ENCODE measurements around the gene BGLAP. TPM values are rescaled to one million over a fixed set of nuclear protein-coding genes. Genes with fewer than 3 reads are reported as not detected.

The BGLAP gene
- total RNA-seq, 1 donor from 2014 or later: 19.1 TPM

DNA sequence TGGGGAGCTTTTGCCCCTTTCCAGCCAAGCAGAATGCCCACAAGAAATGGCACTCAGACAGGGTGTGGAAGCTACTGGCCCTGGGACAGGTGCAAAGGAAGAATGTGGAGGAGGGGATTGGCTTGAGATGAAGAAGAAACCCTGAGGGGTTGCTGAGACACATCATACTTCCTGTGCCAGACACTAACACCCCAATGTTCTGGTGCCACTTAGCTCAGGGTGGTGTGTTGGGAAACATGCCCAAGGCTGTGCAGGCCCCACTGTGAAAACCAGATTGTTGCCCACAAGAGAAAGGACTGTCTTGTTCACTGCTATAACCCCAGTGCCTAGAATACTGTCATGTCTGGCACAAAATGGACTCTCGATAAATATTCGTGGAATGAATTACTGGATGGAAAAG is 15.7 kb downstream of the BGLAP start:
- DNase-seq (ENCODE audit: low spot score in 2 of 2): no peak
- no peaks in the 10 kb centered on the region for H3K4me1 ChIP-seq
- intact Hi-C loops (cut with DNase I): no loop called here
- H3K4me3 ChIP-seq: no peak overlapping the region
- no peak for TF ChIP-seq CTCF (IDR thresholded peaks at IDR 0.05)
- H3K27me3 ChIP-seq: no peaks in the 10 kb centered on the region
- no peak overlapping the region for H3K27ac ChIP-seq
- no peaks in the 10 kb centered on the region for H3K9me3 ChIP-seq
- H3K36me3 ChIP-seq: peaks cover 86% of the 10 kb centered on the region in 2 donors

GRCh38 chr1:156258859-156259258 is 16.9 kb downstream of the BGLAP start:
- H3K27ac ChIP-seq: no peak overlapping the region
- no peaks in the 10 kb centered on the region for H3K9me3 ChIP-seq
- intact Hi-C loops (cut with DNase I): no loop called here
- TF ChIP-seq CTCF (IDR thresholded peaks at IDR 0.05): no peak
- H3K4me3 ChIP-seq: no peak overlapping the region
- no peaks in the 10 kb centered on the region for H3K4me1 ChIP-seq
- no peaks in the 10 kb centered on the region for H3K27me3 ChIP-seq
- H3K36me3 ChIP-seq: peaks cover 83 to 86% of the 10 kb centered on the region in 2 donors
- no peak for DNase-seq (ENCODE audit: low spot score in 2 of 2)

- H3K27me3 ChIP-seq: no peaks in the 10 kb centered on the region
- no peaks in the 10 kb centered on the region for H3K9me3 ChIP-seq
- no peak overlapping the region for H3K27ac ChIP-seq
- no peak for TF ChIP-seq CTCF (IDR thresholded peaks at IDR 0.05)
- intact Hi-C loops (cut with DNase I): no loop called here
- no peak for DNase-seq (ENCODE audit: low spot score in 2 of 2)
- peaks cover 82 to 91% of the 10 kb centered on the region in 2 donors for H3K36me3 ChIP-seq
- no peaks in the 10 kb centered on the region for H3K4me1 ChIP-seq
- no peak overlapping the region for H3K4me3 ChIP-seq
Observed at GRCh38 chr1:156259805-156260204, 17.8 kb downstream of the BGLAP start.

DNA sequence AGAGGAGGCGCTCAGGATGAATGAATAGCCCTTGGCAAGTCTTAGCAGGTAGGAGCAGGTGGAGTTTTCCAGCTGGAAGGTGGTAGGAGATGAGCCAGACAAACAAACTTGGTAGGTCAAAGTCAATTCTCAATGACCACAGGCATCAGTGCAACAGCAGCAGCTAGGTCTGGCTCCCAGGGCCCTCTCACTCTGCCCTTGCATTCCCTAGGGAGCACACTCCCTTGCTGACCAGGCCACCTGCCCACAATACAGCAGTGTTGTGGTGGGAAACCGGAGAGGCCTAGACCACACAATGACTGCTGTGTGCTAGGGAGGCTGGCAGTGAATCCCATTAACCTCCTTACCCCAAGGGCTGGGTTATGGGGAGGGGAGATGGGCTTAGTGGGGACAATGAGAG is 18.9 kb downstream of the BGLAP start:
- Histone ChIP-seq H3K4me3 (no peak overlapping the region), H3K4me1 (no peaks in the 10 kb centered on the region), H3K36me3 (peaks cover 85 to 95% of the 10 kb centered on the region in 2 donors), H3K27ac (no peak overlapping the region), H3K9me3 (no peaks in the 10 kb centered on the region), H3K27me3 (no peaks in the 10 kb centered on the region)
- DNase-seq (ENCODE audit: low spot score in 2 of 2): no peak
- no peak for TF ChIP-seq CTCF (IDR thresholded peaks at IDR 0.05)
- intact Hi-C loops (cut with DNase I): no loop called here

DNA sequence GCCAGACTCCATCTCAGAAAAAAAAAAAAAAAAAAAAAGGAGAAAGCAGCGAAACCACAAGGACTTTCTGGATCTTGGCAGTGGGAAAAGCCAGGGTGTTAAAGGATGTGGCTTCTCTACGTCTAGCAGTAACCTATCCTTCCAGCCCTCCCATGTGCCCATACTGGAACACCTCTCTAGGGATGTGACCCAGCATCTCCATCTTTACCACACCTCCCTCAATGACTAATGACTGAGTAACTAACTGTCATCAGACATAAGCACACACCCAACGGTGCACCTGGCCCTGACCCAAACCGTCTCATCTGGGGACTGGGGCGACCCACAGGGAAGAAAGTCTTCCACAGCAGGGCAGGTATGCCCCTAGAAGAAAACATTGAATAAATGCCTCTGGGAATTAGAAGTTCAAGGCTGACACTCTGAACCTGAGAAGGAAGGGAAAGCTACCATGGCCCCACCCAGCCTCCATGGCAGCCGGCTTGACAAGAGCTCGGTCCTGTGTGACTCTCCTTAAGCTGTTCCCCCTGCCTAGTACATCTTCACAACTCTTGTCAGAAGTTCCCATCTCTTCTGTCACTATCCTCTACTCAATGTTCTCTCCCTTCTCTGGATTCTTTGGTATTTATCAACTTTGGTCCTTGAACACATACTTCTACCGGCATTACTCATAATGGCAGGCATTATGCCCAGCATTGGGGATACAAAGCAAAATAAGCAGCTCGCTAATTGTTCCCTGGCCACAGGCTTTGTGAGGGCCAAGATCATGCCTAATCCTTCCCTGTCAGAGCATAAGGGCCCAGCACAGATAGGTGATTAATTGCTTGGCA is 20.7 kb downstream of the BGLAP start:
- DNase-seq (ENCODE audit: low spot score in 2 of 2): no peak
- H3K9me3 ChIP-seq: no peaks in the 10 kb centered on the region
- H3K27ac ChIP-seq: no peak overlapping the region
- TF ChIP-seq CTCF (IDR thresholded peaks at IDR 0.05): no peak
- intact Hi-C loops (cut with DNase I): no loop called here
- no peaks in the 10 kb centered on the region for H3K4me1 ChIP-seq
- H3K4me3 ChIP-seq: no peak overlapping the region
- H3K36me3 ChIP-seq: peaks cover 89 to 97% of the 10 kb centered on the region in 2 donors
- H3K27me3 ChIP-seq: no peaks in the 10 kb centered on the region
